Kidney epithelial cell (primary cell): ENCODE data around the gene B4GALT5. TPM values are rescaled to one million over a fixed set of nuclear protein-coding genes. Genes with fewer than 3 reads are reported as not detected.

ENCODE experiments used
- DNase-seq: peaks from one replicate; pipeline ENCODE4 v3.0.0-alpha.2; 2010; ENCODE audit warnings: low read depth
- H3K27me3 ChIP-seq: 2 replicates; pipeline ENCODE4 v1.6.0; 2011; ENCODE audit warnings: low read length; ENCODE audit not compliant: control insufficient read depth, insufficient read depth
- H3K36me3 ChIP-seq: 2 replicates; pipeline ENCODE4 v1.5.1; 2011; ENCODE audit warnings: low read length; ENCODE audit not compliant: control insufficient read depth, insufficient read depth
- H3K4me3 ChIP-seq: 2 replicates; pipeline ENCODE4 v1.5.1; 2011; ENCODE audit warnings: low read depth, mild to moderate bottlenecking, control low read depth, low read length
- CTCF ChIP-seq: IDR thresholded peaks from 2 replicates; pipeline ENCODE4 v1.5.1; 2011; ENCODE audit warnings: mild to moderate bottlenecking, moderate library complexity, low read length, control low read depth, inconsistent platforms; ENCODE audit not compliant: insufficient read depth, poor library complexity, severe bottlenecking
- total RNA-seq: library from RNA; depleted of rRNA; stranded (reverse); fragments of >200 nt; gene quantifications from 2 replicates; pipeline ENCODE4 v1.2.3, GENCODE V29; 2015

Gene B4GALT5
- total RNA-seq, 1 donor from 2014 or later: 67.6 TPM

GRCh38 chr20:49589747-49590146 lies 123.9 kb downstream of the B4GALT5 start:
- Histone ChIP-seq H3K36me3 (no peaks in the 10 kb centered on the region), H3K27me3 (peaks cover 4% of the 10 kb centered on the region), H3K4me3 (no peak overlapping the region)
- no peak for TF ChIP-seq CTCF
- no peak for DNase-seq

GRCh38 chr20:49587111-49587570 lies 126.5 kb downstream of the B4GALT5 start:
- H3K36me3 ChIP-seq: no peaks in the 10 kb centered on the region
- peaks cover 4% of the 10 kb centered on the region for H3K27me3 ChIP-seq
- no peak for TF ChIP-seq CTCF
- H3K4me3 ChIP-seq: no peak overlapping the region
- DNase-seq: no peak

- TF ChIP-seq CTCF: no peak
- DNase-seq: no peak
These were observed 128.0 kb downstream of the B4GALT5 start for GRCh38 chr20:49585585-49586245.

GRCh38 chr20:49584418-49585382 lies 129.0 kb downstream of the B4GALT5 start:
- DNase-seq: no peak
- peaks cover 7% of the 10 kb centered on the region for H3K27me3 ChIP-seq
- no peak for TF ChIP-seq CTCF

More at GRCh38 chr20:49585585-49586245, 128.0 kb downstream of the B4GALT5 start:
- Histone ChIP-seq H3K36me3 (no peaks in the 10 kb centered on the region), H3K4me3 (no peak overlapping the region), H3K27me3 (peaks cover 7% of the 10 kb centered on the region)

GRCh38 chr20:49583669-49584417 lies 129.8 kb downstream of the B4GALT5 start:
- DNase-seq: no peak
- H3K4me3 ChIP-seq: no peak overlapping the region
- H3K36me3 ChIP-seq: no peaks in the 10 kb centered on the region
- peaks cover 7% of the 10 kb centered on the region for H3K27me3 ChIP-seq
- no peak for TF ChIP-seq CTCF

More at GRCh38 chr20:49584418-49585382, 129.0 kb downstream of the B4GALT5 start:
- H3K4me3 ChIP-seq: no peak overlapping the region
- no peaks in the 10 kb centered on the region for H3K36me3 ChIP-seq
